H7 (cell line): ENCODE results near the gene TSHR. TPM values are rescaled to one million over a fixed set of nuclear protein-coding genes. Genes with fewer than 3 reads are reported as not detected.

Source experiments
- DNase-seq: peaks from one replicate; pipeline ENCODE4 v3.0.0; 2012
- H3K27me3 ChIP-seq: 2 replicates; pipeline ENCODE4 v1.6.0; 2011; ENCODE audit warnings: mild to moderate bottlenecking, low read length; ENCODE audit not compliant: control insufficient read depth, insufficient read depth
- H3K36me3 ChIP-seq: replicated peaks from 2 replicates; pipeline ENCODE4 v1.5.1; 2011; ENCODE audit warnings: low read length; ENCODE audit not compliant: control insufficient read depth, insufficient read depth
- H3K4me3 ChIP-seq: 2 replicates; pipeline ENCODE4 v1.5.1; 2011; ENCODE audit warnings: low read depth, mild to moderate bottlenecking, control low read depth, low read length, moderate library complexity; ENCODE audit not compliant: insufficient read depth
- total RNA-seq: library from RNA; depleted of rRNA; stranded (reverse); fragments of >200 nt; shearing (Covaris generic); gene quantifications from 2 replicates; pipeline ENCODE4 v1.2.3, GENCODE V29; 2014

Gene TSHR
- total RNA-seq, 1 experiment from 2014 or later = not detected

- H3K27me3 ChIP-seq = no peaks in the 10 kb centered on the region
- no peaks in the 10 kb centered on the region for H3K36me3 ChIP-seq
- no peak overlapping the region for H3K4me3 ChIP-seq
- no peak for DNase-seq
Observed at GRCh38 chr14:81138429-81138828, 183.0 kb downstream of the TSHR start.

GRCh38 chr14:81141426-81141825 is 186.0 kb downstream of the TSHR start:
- Histone ChIP-seq H3K36me3 (no peaks in the 10 kb centered on the region), H3K4me3 (no peak overlapping the region), H3K27me3 (no peaks in the 10 kb centered on the region)
- DNase-seq = no peak

DNA sequence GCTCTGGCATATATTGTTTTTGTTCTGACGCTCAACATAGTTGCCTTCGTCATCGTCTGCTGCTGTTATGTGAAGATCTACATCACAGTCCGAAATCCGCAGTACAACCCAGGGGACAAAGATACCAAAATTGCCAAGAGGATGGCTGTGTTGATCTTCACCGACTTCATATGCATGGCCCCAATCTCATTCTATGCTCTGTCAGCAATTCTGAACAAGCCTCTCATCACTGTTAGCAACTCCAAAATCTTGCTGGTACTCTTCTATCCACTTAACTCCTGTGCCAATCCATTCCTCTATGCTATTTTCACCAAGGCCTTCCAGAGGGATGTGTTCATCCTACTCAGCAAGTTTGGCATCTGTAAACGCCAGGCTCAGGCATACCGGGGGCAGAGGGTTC is 188.4 kb downstream of the TSHR start:
- Histone ChIP-seq H3K36me3 (no peaks in the 10 kb centered on the region), H3K27me3 (no peaks in the 10 kb centered on the region), H3K4me3 (no peak overlapping the region)
- DNase-seq = no peak

DNA sequence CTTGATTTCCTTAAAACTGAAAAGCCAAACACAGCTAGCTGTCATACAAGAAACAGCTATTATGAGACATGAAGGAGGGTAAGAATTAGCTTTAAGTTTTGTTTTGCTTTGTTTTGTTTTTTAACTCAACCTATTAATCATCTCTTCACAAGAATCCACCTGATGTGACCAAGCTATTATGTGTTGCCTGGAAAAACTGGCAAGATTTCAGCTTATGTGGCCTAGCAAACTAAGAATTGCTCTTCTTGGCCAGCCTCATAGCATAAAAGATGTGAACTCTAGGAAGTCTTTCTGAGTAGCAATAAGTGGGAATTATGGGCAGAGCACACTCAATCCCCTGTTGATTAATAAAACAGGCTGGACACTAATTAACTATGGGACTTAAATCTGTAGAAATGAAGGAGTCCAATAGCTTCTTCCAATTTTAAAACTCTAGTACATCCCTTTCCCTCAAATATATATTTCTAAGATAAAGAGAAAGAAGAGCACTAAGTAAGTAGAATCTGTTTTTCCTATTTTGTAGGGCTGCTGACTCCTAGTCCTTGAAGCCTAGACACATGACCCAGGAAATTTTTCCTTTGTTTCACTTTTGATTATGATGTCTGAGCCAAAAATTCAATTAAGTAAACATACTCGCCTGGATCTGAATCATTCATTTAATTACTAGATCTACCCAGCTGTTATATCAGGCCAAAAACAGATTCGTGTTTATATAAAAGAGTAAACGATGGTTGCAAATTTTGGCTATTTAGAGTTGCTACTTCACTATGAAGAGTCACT is 189.6 kb downstream of the TSHR start:
- Histone ChIP-seq H3K36me3 (no peaks in the 10 kb centered on the region), H3K4me3 (no peak overlapping the region), H3K27me3 (no peaks in the 10 kb centered on the region)
- no peak for DNase-seq

DNA sequence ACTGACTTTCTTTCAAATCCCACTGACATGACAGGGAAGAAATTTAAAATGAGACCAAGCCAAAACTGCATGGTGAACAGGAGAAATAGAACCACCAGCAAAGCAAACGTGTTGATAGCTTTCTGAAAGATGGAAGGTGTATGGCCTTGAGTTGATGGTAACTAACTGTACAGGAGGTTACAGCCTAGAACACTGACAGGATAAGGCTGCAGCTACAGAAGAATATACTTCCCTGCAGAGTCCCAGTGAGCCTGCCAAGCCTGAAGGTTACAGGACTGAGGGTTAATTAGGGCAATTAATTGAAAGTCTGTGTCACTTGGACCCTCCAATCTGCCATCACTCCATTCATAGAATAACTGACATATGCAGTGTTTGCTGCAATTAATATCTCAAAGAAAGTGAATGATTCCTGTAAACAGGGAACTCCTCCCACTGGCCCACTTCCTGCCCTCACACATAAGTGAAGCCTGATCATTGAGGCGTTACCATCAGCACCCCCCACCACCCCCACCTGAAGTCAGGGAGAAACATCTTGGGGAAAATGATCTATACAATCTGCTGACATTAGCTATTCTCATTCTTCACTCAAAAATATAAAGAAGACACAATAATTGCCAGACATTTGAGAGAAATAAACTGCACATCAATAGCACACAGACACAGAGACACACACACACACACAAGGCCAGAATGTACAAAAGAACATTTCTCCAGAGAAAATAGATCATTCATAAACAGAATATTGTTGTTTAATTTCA is 191.9 kb downstream of the TSHR start:
- no peaks in the 10 kb centered on the region for H3K36me3 ChIP-seq
- no peak overlapping the region for H3K4me3 ChIP-seq
- H3K27me3 ChIP-seq = no peaks in the 10 kb centered on the region
- DNase-seq = no peak

- H3K27me3 ChIP-seq = no peaks in the 10 kb centered on the region
- no peak for DNase-seq
Observed at GRCh38 chr14:81148635-81149034, 193.2 kb downstream of the TSHR start.

DNA sequence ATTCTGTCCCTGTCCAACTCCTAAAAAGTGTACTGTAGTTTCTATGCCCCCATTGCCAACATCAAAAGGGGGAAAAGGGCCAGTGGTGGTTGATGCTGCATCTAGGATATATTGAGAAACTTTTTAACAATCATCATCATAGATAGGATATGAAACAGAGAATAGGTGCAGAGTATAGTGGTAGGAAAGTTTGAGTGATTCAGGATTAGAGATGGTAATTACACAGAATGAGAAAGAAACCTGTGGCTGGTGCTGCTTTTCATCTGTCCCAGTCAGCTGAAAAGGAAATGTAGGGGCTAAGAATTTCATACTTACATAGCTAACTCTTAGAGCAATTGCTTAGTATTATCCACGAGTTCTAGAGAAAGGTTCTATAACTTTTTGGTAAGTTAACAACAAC is 197.8 kb downstream of the TSHR start:
- no peak for DNase-seq
- no peaks in the 10 kb centered on the region for H3K27me3 ChIP-seq
- H3K4me3 ChIP-seq = no peak overlapping the region
- no peaks in the 10 kb centered on the region for H3K36me3 ChIP-seq

More at GRCh38 chr14:81148635-81149034, 193.2 kb downstream of the TSHR start:
- Histone ChIP-seq H3K4me3 (no peak overlapping the region), H3K36me3 (no peaks in the 10 kb centered on the region)

DNA sequence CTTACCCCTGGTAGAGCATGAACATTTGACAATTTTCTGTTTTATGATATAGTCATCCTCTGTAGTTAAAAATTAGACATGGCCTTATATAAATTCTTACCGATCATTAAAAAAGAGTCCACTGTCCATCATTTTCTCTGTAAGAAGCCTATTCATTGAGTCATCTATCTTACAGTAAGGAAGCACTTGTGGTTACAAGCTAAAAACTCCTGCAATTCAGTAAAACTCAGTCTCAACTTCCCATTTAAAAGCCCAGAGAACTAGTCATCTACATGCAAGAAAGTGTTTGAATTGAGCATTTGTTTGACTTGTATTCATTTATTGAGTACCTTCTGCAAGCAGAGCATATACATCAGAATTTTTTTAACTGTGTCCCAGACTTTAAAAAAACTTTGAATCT is 202.0 kb downstream of the TSHR start:
- Histone ChIP-seq H3K36me3 (no peaks in the 10 kb centered on the region; the same call in 1 of the 2 replicates), H3K27me3 (no peaks in the 10 kb centered on the region)
- DNase-seq = no peak

GRCh38 chr14:81161088-81161487 is 205.7 kb downstream of the TSHR start:
- DNase-seq = no peak
- no peaks in the 10 kb centered on the region for H3K27me3 ChIP-seq
- H3K36me3 ChIP-seq = no peaks in the 10 kb centered on the region; the same call in 1 of the 2 replicates
- no peak overlapping the region for H3K4me3 ChIP-seq

More for the DNA sequence above, 202.0 kb downstream of the TSHR start:
- H3K4me3 ChIP-seq = no peak overlapping the region

- DNase-seq = no peak
- Histone ChIP-seq H3K4me3 (no peak overlapping the region), H3K36me3 (no peaks in the 10 kb centered on the region; the same call in 1 of the 2 replicates), H3K27me3 (no peaks in the 10 kb centered on the region)
Observed at GRCh38 chr14:81161749-81162148, 206.3 kb downstream of the TSHR start.

DNA sequence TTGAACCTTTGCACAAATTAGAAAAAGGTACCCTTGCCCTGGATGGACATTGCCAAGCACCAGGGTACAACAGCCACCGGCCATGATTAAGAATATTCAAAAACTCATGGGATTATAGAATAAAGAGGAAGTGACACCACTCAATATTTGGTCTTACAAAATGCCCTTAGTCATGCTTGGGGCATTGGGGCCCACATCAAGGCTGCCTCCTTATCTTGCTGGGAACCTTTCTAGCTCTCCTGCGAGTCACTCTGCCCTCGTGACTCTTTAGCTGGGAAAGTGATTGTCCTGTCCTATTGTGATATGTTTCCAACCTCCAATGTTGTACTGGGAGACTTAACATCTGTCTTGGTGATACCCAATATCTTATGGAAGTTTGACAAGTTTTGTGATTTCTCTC is 207.5 kb downstream of the TSHR start:
- Histone ChIP-seq H3K27me3 (no peaks in the 10 kb centered on the region), H3K36me3 (no peaks in the 10 kb centered on the region; the same call in 1 of the 2 replicates), H3K4me3 (no peak overlapping the region)
- DNase-seq = no peak

- Histone ChIP-seq H3K27me3 (no peaks in the 10 kb centered on the region), H3K36me3 (no peaks in the 10 kb centered on the region; the same call in 1 of the 2 replicates), H3K4me3 (no peak overlapping the region)
- peak; percentile 64 for DNase-seq
Observed at GRCh38 chr14:81164167-81164774, 208.8 kb downstream of the TSHR start.

- no peak overlapping the region for H3K4me3 ChIP-seq
- no peaks in the 10 kb centered on the region; the same call in 1 of the 2 replicates for H3K36me3 ChIP-seq
- DNase-seq = no peak
- no peaks in the 10 kb centered on the region for H3K27me3 ChIP-seq
Observed at GRCh38 chr14:81165188-81165587, 209.8 kb downstream of the TSHR start.

- H3K4me3 ChIP-seq = no peak overlapping the region
- H3K36me3 ChIP-seq = no peaks in the 10 kb centered on the region; the same call in 1 of the 2 replicates
- no peaks in the 10 kb centered on the region for H3K27me3 ChIP-seq
- no peak for DNase-seq
Observed at GRCh38 chr14:81166121-81166520, 210.7 kb downstream of the TSHR start.

GRCh38 chr14:81169267-81169666 is 213.8 kb downstream of the TSHR start:
- no peaks in the 10 kb centered on the region for H3K27me3 ChIP-seq
- no peaks in the 10 kb centered on the region for H3K36me3 ChIP-seq
- no peak for DNase-seq
- no peak overlapping the region for H3K4me3 ChIP-seq
